Measurements from ENCODE around the gene IRF5. TPM values are rescaled to one million over a fixed set of nuclear protein-coding genes. Genes with fewer than 3 reads are reported as not detected.

Gene IRF5
- total and polyA plus RNA-seq, 12 donors = 0.83 to 25.9 (median 10.9) TPM

Small RNA genes lying within 50 kb of the gene (small RNA-seq; reads per million reads assigned to genes)
- gene RN7SL306P = 0 reads per million in 2 donors

Other genes starting within 250 kb of the IRF5 start
- 100 to 1,000 TPM in 3 of 9 donors, 10 to 100 TPM in 6; 56.7 to 153 (median 87.6) TPM for gene CALU, start 198.6 kb upstream of the IRF5 start, total RNA-seq
- 100 to 1,000 TPM in 1 of 3 donors, 10 to 100 TPM in 2; 16.0 to 199 (median 27.1) TPM for gene CALU, start 198.6 kb upstream of the IRF5 start, polyA plus RNA-seq
- not detected for gene OPN1SW, start 162.1 kb upstream of the IRF5 start, total RNA-seq
- not detected for gene OPN1SW, start 162.1 kb upstream of the IRF5 start, polyA plus RNA-seq
- 1 to 10 TPM in 8 of 9 donors, under 1 TPM in 1; 0.35 to 6.2 (median 3.9) TPM for gene CCDC136, start 146.0 kb upstream of the IRF5 start, total RNA-seq
- 10 to 100 TPM in 1 of 3 donors, 1 to 10 TPM in 2; 4.0 to 10.9 (median 5.3) TPM for gene CCDC136, start 146.0 kb upstream of the IRF5 start, polyA plus RNA-seq
- 1 to 10 TPM in 8 of 9 donors, under 1 TPM in 1; 0.90 to 7.3 (median 2.7) TPM for gene FLNC, start 107.5 kb upstream of the IRF5 start, total RNA-seq
- gene FLNC, start 107.5 kb upstream of the IRF5 start, polyA plus RNA-seq = 1 to 10 TPM in 2 of 3 donors, under 1 TPM in 1; 0.66 to 2.3 (median 1.8) TPM
- 100 to 1,000 TPM in 8 of 9 donors, 10 to 100 TPM in 1; 94.6 to 215 (median 157) TPM for gene ATP6V1F, start 75.1 kb upstream of the IRF5 start, total RNA-seq
- gene ATP6V1F, start 75.1 kb upstream of the IRF5 start, polyA plus RNA-seq = 100 to 1,000 TPM; 200 to 334 (median 226) TPM
- gene KCP, start 27.2 kb upstream of the IRF5 start, total RNA-seq = under 1 TPM in 7 of 9 donors, not detected in 2; 0.11 to 0.55 (median 0.29) TPM
- gene KCP, start 27.2 kb upstream of the IRF5 start, polyA plus RNA-seq = 1 to 10 TPM in 1 of 3 donors, under 1 TPM in 1, not detected in 1; 0.37 to 8.0 TPM
- gene TNPO3, start 117.2 kb downstream of the IRF5 start, total RNA-seq = 10 to 100 TPM; 31.2 to 61.1 (median 43.8) TPM
- gene TNPO3, start 117.2 kb downstream of the IRF5 start, polyA plus RNA-seq = 10 to 100 TPM; 10.6 to 56.0 (median 12.3) TPM
- gene TSPAN33, start 206.8 kb downstream of the IRF5 start, total RNA-seq = 10 to 100 TPM in 6 of 9 donors, 1 to 10 TPM in 3; 1.8 to 20.0 (median 11.7) TPM
- gene TSPAN33, start 206.8 kb downstream of the IRF5 start, polyA plus RNA-seq = 1 to 10 TPM; 3.6 to 8.4 (median 6.5) TPM